ENCODE results near the gene MRPL33.
"Not testable (repeated sequence)": the region's sequence is repeated elsewhere in the genome, so short reads cannot be mapped to it uniquely, and the experiment has no call there.

The MRPL33 gene

GRCh38 chr2:27742571-27742970 lies 28.9 kb upstream of the MRPL33 start:
- DNase-seq = no peak

GRCh38 chr2:27745494-27745893 lies 26.0 kb upstream of the MRPL33 start:
- not testable (repeated sequence) for DNase-seq

GRCh38 chr2:27746325-27746724 lies 25.2 kb upstream of the MRPL33 start:
- no peak for DNase-seq

GRCh38 chr2:27747827-27748352 lies 23.6 kb upstream of the MRPL33 start:
- no peak for DNase-seq

- not testable (repeated sequence) for DNase-seq
Observed at GRCh38 chr2:27748803-27749554, 22.5 kb upstream of the MRPL33 start.

GRCh38 chr2:27751377-27751776 lies 20.1 kb upstream of the MRPL33 start:
- DNase-seq = no peak

GRCh38 chr2:27752551-27753237 lies 18.8 kb upstream of the MRPL33 start:
- no peak for DNase-seq

- DNase-seq = peak; percentile 31 to 59 (median 44)
Observed at GRCh38 chr2:27754138-27754588, 17.4 kb upstream of the MRPL33 start.

- no peak for DNase-seq
Observed at GRCh38 chr2:27754831-27755230, 16.7 kb upstream of the MRPL33 start.

- no peak for DNase-seq
Observed at GRCh38 chr2:27756091-27756490, 15.4 kb upstream of the MRPL33 start.

- DNase-seq = no peak
Observed at GRCh38 chr2:27756544-27757498, 14.7 kb upstream of the MRPL33 start.

- DNase-seq = no peak
Observed at GRCh38 chr2:27762951-27763906, 8.3 kb upstream of the MRPL33 start.

- DNase-seq = no peak
Observed at GRCh38 chr2:27763907-27764267, 7.6 kb upstream of the MRPL33 start.

- DNase-seq = not testable (repeated sequence)
Observed at GRCh38 chr2:27764526-27764925, 7.0 kb upstream of the MRPL33 start.

- DNase-seq = peak; percentile 5 to 13 (median 8)
Observed at GRCh38 chr2:27765621-27766286, 5.8 kb upstream of the MRPL33 start.

- no peak for DNase-seq
Observed at GRCh38 chr2:27766287-27766661, 5.2 kb upstream of the MRPL33 start.

GRCh38 chr2:27771202-27771547 lies 344 bp upstream of the MRPL33 start:
- DNase-seq = no peak

GRCh38 chr2:27772804-27773203 lies 1.3 kb downstream of the MRPL33 start:
- DNase-seq = no peak

- DNase-seq = no peak
Observed at GRCh38 chr2:27773959-27774358, 2.4 kb downstream of the MRPL33 start.

GRCh38 chr2:27776097-27776496 lies 4.6 kb downstream of the MRPL33 start:
- DNase-seq = no peak

- no peak for DNase-seq
Observed at GRCh38 chr2:27776696-27777095, 5.2 kb downstream of the MRPL33 start.

All from activated CD4-positive, CD25-positive, alpha-beta regulatory T cell (primary cell).